Fibroblast of the conjunctiva (primary cell): ENCODE results near the gene FAM186B.
A peak's percentile ranks its signal among the peaks of the same experiment; 100 is the strongest.

Experiments used
- DNase-seq: peaks from one replicate; pipeline ENCODE4 v3.0.0-alpha.2; 2010; ENCODE audit warnings: low read depth

The FAM186B gene

GRCh38 chr12:49552014-49552413 is 53.4 kb downstream of the FAM186B start:
- DNase-seq = no peak

GRCh38 chr12:49550693-49551252 is 54.7 kb downstream of the FAM186B start:
- no peak for DNase-seq

- DNase-seq = no peak
Observed at GRCh38 chr12:49549735-49550692, 55.4 kb downstream of the FAM186B start.

GRCh38 chr12:49548822-49549648 is 56.4 kb downstream of the FAM186B start:
- DNase-seq = no peak

- no peak for DNase-seq
Observed at GRCh38 chr12:49548481-49548821, 57.0 kb downstream of the FAM186B start.

GRCh38 chr12:49547090-49547690 is 58.2 kb downstream of the FAM186B start:
- DNase-seq = no peak

- DNase-seq = no peak
Observed at GRCh38 chr12:49546481-49546880, 59.0 kb downstream of the FAM186B start.

- no peak for DNase-seq
Observed at GRCh38 chr12:49545815-49546214, 59.6 kb downstream of the FAM186B start.

- no peak for DNase-seq
Observed at GRCh38 chr12:49543914-49544815, 61.3 kb downstream of the FAM186B start.

GRCh38 chr12:49543221-49543913 is 62.1 kb downstream of the FAM186B start:
- no peak for DNase-seq

GRCh38 chr12:49542592-49543160 is 62.8 kb downstream of the FAM186B start:
- DNase-seq = no peak

GRCh38 chr12:49541911-49542505 is 63.4 kb downstream of the FAM186B start:
- DNase-seq = no peak

GRCh38 chr12:49541140-49541861 is 64.1 kb downstream of the FAM186B start:
- no peak for DNase-seq

- no peak for DNase-seq
Observed at GRCh38 chr12:49540229-49541139, 65.0 kb downstream of the FAM186B start.

- no peak for DNase-seq
Observed at GRCh38 chr12:49539406-49540228, 65.8 kb downstream of the FAM186B start.

GRCh38 chr12:49538510-49539403 is 66.7 kb downstream of the FAM186B start, which contains the start of gene KCNH3:
KCNH3 (plus strand) TSS chr12:49539030; CDS start chr12:49539417, 387 bp downstream.
- DNase-seq = peak; percentile 41
